HG03025 (cell line): ENCODE results near the gene SZT2.
"Not testable (repeated sequence)": the region's sequence is repeated elsewhere in the genome, so short reads cannot be mapped to it uniquely, and the experiment has no call there.

Experiments
- ATAC-seq: cut with Tn5 transposase; IDR thresholded peaks from one replicate; pipeline ENCODE4 v1.9.1; 2021; ENCODE audit warnings: mild to moderate bottlenecking, moderate library complexity; ENCODE audit not compliant: unreplicated experiment, low FRiP score

Gene SZT2

GRCh38 chr1:43360616-43361015, 29.1 kb upstream of the SZT2 start:
- no peak for ATAC-seq

- no peak for ATAC-seq
Observed at GRCh38 chr1:43363283-43363934, 26.3 kb upstream of the SZT2 start.

GRCh38 chr1:43363935-43364525, 25.7 kb upstream of the SZT2 start:
- no peak for ATAC-seq

GRCh38 chr1:43365678-43366077, 24.0 kb upstream of the SZT2 start:
- ATAC-seq = no peak

GRCh38 chr1:43366179-43366578, 23.5 kb upstream of the SZT2 start:
- no peak for ATAC-seq

GRCh38 chr1:43366601-43367025, 23.1 kb upstream of the SZT2 start:
- ATAC-seq = no peak

- ATAC-seq = peak; percentile 39
Observed at GRCh38 chr1:43367026-43367903, 22.4 kb upstream of the SZT2 start.

- ATAC-seq = peak; percentile 76
Observed at GRCh38 chr1:43367904-43368645, 21.6 kb upstream of the SZT2 start, which contains the start of gene ELOVL1. ELOVL1 (minus strand) TSS chr1:43368011; CDS start chr1:43365609, 2,402 bp downstream.

GRCh38 chr1:43368646-43369020, 21.1 kb upstream of the SZT2 start:
- ATAC-seq = no peak

- not testable (repeated sequence) for ATAC-seq
Observed at GRCh38 chr1:43369779-43370178, 19.9 kb upstream of the SZT2 start.

- no peak for ATAC-seq
Observed at GRCh38 chr1:43370564-43370963, 19.1 kb upstream of the SZT2 start.

- no peak for ATAC-seq
Observed at GRCh38 chr1:43372172-43372571, 17.5 kb upstream of the SZT2 start.

- ATAC-seq = no peak
Observed at GRCh38 chr1:43373066-43373940, 16.4 kb upstream of the SZT2 start.

- no peak for ATAC-seq
Observed at GRCh38 chr1:43376723-43377235, 12.9 kb upstream of the SZT2 start.

GRCh38 chr1:43377831-43378230, 11.9 kb upstream of the SZT2 start:
- no peak for ATAC-seq

- no peak for ATAC-seq
Observed at GRCh38 chr1:43379476-43379875, 10.2 kb upstream of the SZT2 start.

- ATAC-seq = no peak
Observed at GRCh38 chr1:43381612-43382011, 8.1 kb upstream of the SZT2 start.

- ATAC-seq = no peak
Observed at GRCh38 chr1:43382027-43382779, 7.5 kb upstream of the SZT2 start.

- ATAC-seq = no peak
Observed at GRCh38 chr1:43383449-43383848, 6.2 kb upstream of the SZT2 start.
